ENCODE results near the gene EPB41. TPM values are rescaled to one million over a fixed set of nuclear protein-coding genes. Genes with fewer than 3 reads are reported as not detected.

Gene EPB41
- total and polyA plus RNA-seq, 2 of the 8 experiments (the other 6 are each of a cell fraction or from before 2014, with no cell fraction given): 36.7 to 109 TPM

DNA sequence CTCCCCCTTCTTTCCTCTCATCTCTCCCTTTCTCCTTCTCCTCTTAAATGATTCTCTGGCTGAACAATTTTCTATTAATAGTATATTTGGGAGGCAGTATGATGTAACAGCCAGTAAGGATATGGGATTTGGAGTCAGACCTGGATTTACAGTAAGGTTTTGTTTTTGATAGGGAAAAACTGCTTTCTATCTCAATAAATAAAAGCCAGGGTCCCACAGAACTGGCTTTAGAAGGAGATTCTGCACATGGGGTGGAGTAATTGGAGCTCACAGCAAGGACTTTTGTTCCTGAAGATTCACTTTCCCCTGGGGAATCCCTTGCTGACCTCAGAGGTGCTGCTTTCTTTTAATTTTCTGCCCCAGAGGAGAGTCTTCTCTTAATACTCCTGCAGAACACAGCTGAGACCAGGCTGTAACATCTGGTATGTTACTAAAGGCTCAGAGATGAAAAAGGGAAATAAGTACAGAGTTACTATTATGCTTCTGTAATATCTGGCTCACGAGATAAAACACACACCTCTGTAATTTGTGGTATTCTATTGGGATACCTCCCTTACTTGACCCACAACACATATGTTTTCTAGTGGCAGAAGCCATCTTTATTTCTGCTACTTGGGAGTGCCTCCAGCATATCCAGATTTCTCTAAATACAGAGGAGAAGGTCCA, 13.4 kb downstream of the EPB41 start (continued):
- TF ChIP-seq SIX5 (IDR thresholded peaks at IDR 0.05; ENCODE audit: low read depth, low read length) (no peak), NRF1 (IDR thresholded peaks at IDR 0.05; ENCODE audit: low read depth, low read length) (no peak), TBP (IDR thresholded peaks at IDR 0.05; ENCODE audit: low read depth, low read length) (no peak), GTF2F1 (IDR thresholded peaks at IDR 0.05; ENCODE audit: borderline replicate concordance, low read depth, low read length) (no peak), YY1 (IDR thresholded peaks at IDR 0.05; ENCODE audit: low read depth, low read length) (no peak), BCL11A (IDR thresholded peaks at IDR 0.05; ENCODE audit: low read depth in 2 of 2, low read length in 2 of 2) (no peak), SRF (IDR thresholded peaks at IDR 0.05; ENCODE audit: low read depth, low read length) (no peak)
